HEK293 (cell line): ENCODE measurements around the gene RND1.

Source experiments
- SP2 ChIP-seq: fragments of 450-650 bp; formaldehyde crosslinking; IDR thresholded peaks from 2 replicates; pipeline ENCODE4 v1.5.1; 2016; ENCODE audit warnings: missing biosample characterization, missing genetic modification characterization
- WT1 ChIP-seq: fragments of 450-650 bp; formaldehyde crosslinking; IDR thresholded peaks from 2 replicates; pipeline ENCODE4 v1.5.1; 2016; ENCODE audit warnings: missing biosample characterization, missing genetic modification characterization
- ZNF16 ChIP-seq: fragments of 450-650 bp; formaldehyde crosslinking; IDR thresholded peaks from 2 replicates; pipeline ENCODE4 v1.5.1; 2016; ENCODE audit warnings: low read depth, missing biosample characterization, missing genetic modification characterization
- ZNF24 ChIP-seq: fragments of 450-650 bp; formaldehyde crosslinking; IDR thresholded peaks from 2 replicates; pipeline ENCODE4 v1.5.1; 2016; ENCODE audit warnings: missing biosample characterization, missing genetic modification characterization
- ZNF274 ChIP-seq, 2 experiments: fragments of 200-500 bp in 1 of 2; fragments of 450-650 bp in 1 of 2; sonication (Bioruptor generic) in 1 of 2; formaldehyde crosslinking in 1 of 2; IDR thresholded peaks; 2 replicates each; pipeline versions ENCODE4 v1.5.1 to v1.6.1; 2014 to 2016; ENCODE audit warnings: borderline replicate concordance in 1 of 2, inconsistent platforms in 1 of 2, low read length in 1 of 2, missing biosample characterization in 1 of 2, missing genetic modification characterization in 1 of 2
- TF ChIP-seq, protein P1 (sequence below): fragments of 450-650 bp; formaldehyde crosslinking; IDR thresholded peaks from 2 replicates; pipeline ENCODE4 v1.5.1; 2016; ENCODE audit warnings: missing biosample characterization, missing genetic modification characterization
- TF ChIP-seq, protein P2 (sequence below): fragments of 450-650 bp; formaldehyde crosslinking; IDR thresholded peaks from 2 replicates; pipeline ENCODE4 v1.5.1; 2016; ENCODE audit warnings: missing biosample characterization, missing genetic modification characterization, low read depth

DNA sequence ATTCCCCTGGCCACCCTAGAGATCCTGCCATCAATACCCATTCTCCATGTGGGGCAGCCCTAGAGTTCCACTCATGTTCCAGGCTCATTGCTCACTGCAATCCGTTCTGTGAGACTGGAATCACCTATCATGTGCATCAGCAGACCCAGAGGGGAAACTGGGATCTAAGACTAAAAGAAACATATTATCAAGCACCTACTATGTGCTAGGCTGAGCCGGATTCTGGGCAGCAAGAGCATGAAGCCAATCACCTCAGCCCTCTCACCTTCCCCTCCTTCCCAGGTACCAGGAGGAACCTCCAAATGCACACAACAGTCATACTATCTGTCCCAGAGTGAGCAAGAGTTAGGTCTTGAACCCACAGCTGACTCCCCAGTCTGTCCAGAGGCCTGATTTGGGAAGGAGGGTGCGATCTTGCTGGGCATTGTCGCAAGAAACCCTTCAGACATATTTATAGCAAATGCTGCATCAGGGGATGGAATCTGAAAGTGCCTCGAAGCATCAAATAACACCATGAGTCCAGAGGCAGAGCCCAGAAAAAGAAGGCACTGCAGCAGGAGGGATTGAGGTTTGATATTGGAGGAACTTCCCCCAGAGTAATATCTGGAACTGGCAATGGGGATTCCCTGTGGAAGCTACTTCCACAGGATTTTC, 54.1 kb downstream of the RND1 start:
- TF ChIP-seq, protein P1, sequence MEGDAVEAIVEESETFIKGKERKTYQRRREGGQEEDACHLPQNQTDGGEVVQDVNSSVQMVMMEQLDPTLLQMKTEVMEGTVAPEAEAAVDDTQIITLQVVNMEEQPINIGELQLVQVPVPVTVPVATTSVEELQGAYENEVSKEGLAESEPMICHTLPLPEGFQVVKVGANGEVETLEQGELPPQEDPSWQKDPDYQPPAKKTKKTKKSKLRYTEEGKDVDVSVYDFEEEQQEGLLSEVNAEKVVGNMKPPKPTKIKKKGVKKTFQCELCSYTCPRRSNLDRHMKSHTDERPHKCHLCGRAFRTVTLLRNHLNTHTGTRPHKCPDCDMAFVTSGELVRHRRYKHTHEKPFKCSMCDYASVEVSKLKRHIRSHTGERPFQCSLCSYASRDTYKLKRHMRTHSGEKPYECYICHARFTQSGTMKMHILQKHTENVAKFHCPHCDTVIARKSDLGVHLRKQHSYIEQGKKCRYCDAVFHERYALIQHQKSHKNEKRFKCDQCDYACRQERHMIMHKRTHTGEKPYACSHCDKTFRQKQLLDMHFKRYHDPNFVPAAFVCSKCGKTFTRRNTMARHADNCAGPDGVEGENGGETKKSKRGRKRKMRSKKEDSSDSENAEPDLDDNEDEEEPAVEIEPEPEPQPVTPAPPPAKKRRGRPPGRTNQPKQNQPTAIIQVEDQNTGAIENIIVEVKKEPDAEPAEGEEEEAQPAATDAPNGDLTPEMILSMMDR = no peak
- TF ChIP-seq ZNF16 (no peak), WT1 (tag by site-specific recombination) (no peak), SP2 (tag by site-specific recombination) (no peak), ZNF274 (IDR thresholded peaks at IDR 0.05; ENCODE audit: low read length) (no peak), ZNF274 (tag by site-specific recombination; IDR thresholded peaks at IDR 0.05; ENCODE audit: borderline replicate concordance) (no peak), ZNF24 (tag by site-specific recombination) (no peak)
- TF ChIP-seq, protein P2, sequence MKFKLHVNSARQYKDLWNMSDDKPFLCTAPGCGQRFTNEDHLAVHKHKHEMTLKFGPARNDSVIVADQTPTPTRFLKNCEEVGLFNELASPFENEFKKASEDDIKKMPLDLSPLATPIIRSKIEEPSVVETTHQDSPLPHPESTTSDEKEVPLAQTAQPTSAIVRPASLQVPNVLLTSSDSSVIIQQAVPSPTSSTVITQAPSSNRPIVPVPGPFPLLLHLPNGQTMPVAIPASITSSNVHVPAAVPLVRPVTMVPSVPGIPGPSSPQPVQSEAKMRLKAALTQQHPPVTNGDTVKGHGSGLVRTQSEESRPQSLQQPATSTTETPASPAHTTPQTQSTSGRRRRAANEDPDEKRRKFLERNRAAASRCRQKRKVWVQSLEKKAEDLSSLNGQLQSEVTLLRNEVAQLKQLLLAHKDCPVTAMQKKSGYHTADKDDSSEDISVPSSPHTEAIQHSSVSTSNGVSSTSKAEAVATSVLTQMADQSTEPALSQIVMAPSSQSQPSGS (tag by site-specific recombination) = no peak
